Neural crest cell (in vitro differentiated cells): ENCODE measurements around the gene ZSCAN20. TPM values are rescaled to one million over a fixed set of nuclear protein-coding genes. Genes with fewer than 3 reads are reported as not detected.

Experiments used
- DNase-seq: peaks from one replicate; pipeline ENCODE4 v3.0.0; 2021; ENCODE audit warnings: low read depth, mixed read lengths, low spot score
- H3K27ac Mint-ChIP-seq: one replicate; pipeline ENCODE4 v1.8.0; 2021; ENCODE audit warnings: mild to moderate bottlenecking, mixed read lengths; ENCODE audit not compliant: unreplicated experiment
- H3K27me3 Mint-ChIP-seq: 2 replicates; pipeline ENCODE4 v1.8.0; 2021; ENCODE audit warnings: low read depth, mild to moderate bottlenecking, mixed read lengths
- H3K36me3 Mint-ChIP-seq: 2 replicates; pipeline ENCODE4 v1.8.0; 2021; ENCODE audit warnings: low read depth, mild to moderate bottlenecking, mixed read lengths
- H3K4me1 Mint-ChIP-seq: 2 replicates; pipeline ENCODE4 v1.8.0; 2021; ENCODE audit warnings: mixed read lengths
- H3K4me3 Mint-ChIP-seq: one replicate; pipeline ENCODE4 v1.8.0; 2021; ENCODE audit warnings: mild to moderate bottlenecking, mixed read lengths
- H3K9me3 Mint-ChIP-seq: 2 replicates; pipeline ENCODE4 v1.8.0; 2021; ENCODE audit warnings: mixed read lengths
- total RNA-seq: library from RNA; stranded (reverse); gene quantifications from 2 replicates; pipeline ENCODE4 v1.2.1, GENCODE V29; 2021
- TF ChIP-seq, protein P1 (sequence below): fragments of 200-600 bp; sonication (generic); conservative IDR thresholded peaks from 2 replicates; pipeline ENCODE4 v1.5.0; 2021; ENCODE audit warnings: antibody characterized with exemption, mild to moderate bottlenecking

Gene ZSCAN20
- total RNA-seq, 1 donor from 2014 or later: 7.0 TPM

DNA sequence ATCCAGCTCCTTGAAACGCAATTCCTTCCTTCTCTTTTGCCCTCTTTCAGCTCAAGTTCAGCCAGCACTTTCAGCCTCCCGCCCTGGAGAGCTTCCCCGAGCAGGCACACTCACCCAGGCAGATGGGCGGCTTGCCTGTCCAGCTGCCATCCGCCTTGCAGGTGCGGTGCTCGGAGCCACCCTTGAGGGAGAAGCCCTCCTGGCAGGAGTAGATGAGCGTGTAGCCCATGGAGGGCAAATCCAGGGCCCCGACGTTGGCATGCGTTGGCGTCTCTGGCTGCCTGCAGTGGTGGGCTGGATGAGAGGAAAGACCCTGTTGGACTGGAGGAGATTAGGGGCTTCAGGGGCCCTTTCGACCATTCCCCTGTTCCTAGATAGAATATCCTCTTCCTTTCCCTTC is 60.5 kb downstream of the ZSCAN20 start:
- H3K4me3 Mint-ChIP-seq: no peak overlapping the region
- no peaks in the 10 kb centered on the region for H3K36me3 Mint-ChIP-seq
- TF ChIP-seq, protein P1, sequence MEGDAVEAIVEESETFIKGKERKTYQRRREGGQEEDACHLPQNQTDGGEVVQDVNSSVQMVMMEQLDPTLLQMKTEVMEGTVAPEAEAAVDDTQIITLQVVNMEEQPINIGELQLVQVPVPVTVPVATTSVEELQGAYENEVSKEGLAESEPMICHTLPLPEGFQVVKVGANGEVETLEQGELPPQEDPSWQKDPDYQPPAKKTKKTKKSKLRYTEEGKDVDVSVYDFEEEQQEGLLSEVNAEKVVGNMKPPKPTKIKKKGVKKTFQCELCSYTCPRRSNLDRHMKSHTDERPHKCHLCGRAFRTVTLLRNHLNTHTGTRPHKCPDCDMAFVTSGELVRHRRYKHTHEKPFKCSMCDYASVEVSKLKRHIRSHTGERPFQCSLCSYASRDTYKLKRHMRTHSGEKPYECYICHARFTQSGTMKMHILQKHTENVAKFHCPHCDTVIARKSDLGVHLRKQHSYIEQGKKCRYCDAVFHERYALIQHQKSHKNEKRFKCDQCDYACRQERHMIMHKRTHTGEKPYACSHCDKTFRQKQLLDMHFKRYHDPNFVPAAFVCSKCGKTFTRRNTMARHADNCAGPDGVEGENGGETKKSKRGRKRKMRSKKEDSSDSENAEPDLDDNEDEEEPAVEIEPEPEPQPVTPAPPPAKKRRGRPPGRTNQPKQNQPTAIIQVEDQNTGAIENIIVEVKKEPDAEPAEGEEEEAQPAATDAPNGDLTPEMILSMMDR: no peak
- H3K9me3 Mint-ChIP-seq: peaks cover 4% of the 10 kb centered on the region
- DNase-seq: no peak
- no peak overlapping the region for H3K27ac Mint-ChIP-seq
- H3K4me1 Mint-ChIP-seq: no peaks in the 10 kb centered on the region
- peaks cover 31% of the 10 kb centered on the region for H3K27me3 Mint-ChIP-seq

DNA sequence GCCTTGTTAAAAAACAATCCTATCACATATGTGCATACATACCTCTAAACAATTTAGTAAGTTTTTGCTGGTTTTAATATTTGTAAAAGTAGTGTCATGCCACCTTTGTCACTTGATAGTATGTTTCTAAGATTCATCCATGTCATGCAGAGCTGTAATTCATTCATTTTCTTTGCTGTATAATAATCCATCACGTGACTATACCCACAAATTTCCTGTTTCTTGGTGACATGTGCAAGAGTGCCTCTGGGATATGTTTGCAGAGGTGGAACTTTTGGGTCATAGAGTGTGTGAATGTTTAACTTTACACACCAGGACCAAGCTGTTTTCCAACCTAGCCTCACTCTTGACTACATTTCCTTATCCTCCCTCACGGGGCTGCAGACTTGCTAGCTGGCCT is 62.9 kb downstream of the ZSCAN20 start:
- Mint-ChIP-seq H3K4me3 (no peak overlapping the region), H3K9me3 (peaks cover 3% of the 10 kb centered on the region), H3K4me1 (no peaks in the 10 kb centered on the region), H3K27ac (no peak overlapping the region), H3K36me3 (no peaks in the 10 kb centered on the region), H3K27me3 (peaks cover 17% of the 10 kb centered on the region)
- TF ChIP-seq, protein P1: no peak
- no peak for DNase-seq

DNA sequence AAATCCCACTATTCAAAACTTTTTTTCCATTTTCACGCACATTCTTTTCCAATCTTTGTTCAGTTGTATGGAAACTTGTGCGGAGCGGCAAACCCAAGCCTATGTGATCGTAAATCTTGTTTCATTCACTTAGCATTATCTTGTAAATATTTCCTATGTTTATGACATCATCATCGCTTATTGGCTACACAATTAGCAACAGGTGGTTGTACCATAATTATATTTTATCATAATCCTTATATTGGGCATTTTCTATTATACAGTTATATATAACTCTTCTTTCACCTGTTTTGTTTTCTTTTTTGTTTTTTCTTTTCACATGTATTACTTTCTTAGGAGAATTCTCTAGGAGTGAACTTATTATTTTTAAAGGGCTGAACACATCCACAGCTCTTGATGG is 65.4 kb downstream of the ZSCAN20 start:
- TF ChIP-seq, protein P1: no peak
- H3K9me3 Mint-ChIP-seq: no peaks in the 10 kb centered on the region
- H3K4me1 Mint-ChIP-seq: no peaks in the 10 kb centered on the region
- H3K36me3 Mint-ChIP-seq: no peaks in the 10 kb centered on the region
- DNase-seq: no peak
- H3K4me3 Mint-ChIP-seq: no peak overlapping the region
- H3K27me3 Mint-ChIP-seq: no peaks in the 10 kb centered on the region
- no peak overlapping the region for H3K27ac Mint-ChIP-seq

DNA sequence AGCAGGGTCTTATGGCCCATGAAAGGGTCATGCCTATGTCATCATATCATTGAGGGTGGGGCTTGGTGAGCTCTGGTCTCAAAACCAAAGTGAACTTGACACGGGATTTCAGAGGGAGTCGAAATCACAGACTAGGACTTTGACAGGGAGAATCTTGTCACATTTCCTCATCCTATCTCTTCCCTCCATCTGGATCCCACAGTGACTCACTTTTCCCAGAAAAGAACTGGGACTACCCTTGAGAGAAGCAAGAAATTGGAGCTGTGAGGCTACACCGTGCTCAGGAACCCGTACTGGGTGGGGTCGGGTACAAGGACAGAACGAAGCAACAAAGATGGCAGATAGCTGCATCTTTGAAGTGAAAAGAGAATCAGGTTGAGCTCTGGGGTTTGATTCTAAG is 69.5 kb downstream of the ZSCAN20 start:
- Mint-ChIP-seq H3K4me1 (no peaks in the 10 kb centered on the region), H3K27ac (no peak overlapping the region), H3K27me3 (no peaks in the 10 kb centered on the region), H3K9me3 (peaks cover 3% of the 10 kb centered on the region), H3K4me3 (no peak overlapping the region), H3K36me3 (no peaks in the 10 kb centered on the region)
- DNase-seq: no peak
- TF ChIP-seq, protein P1: no peak

Other genes with a start within 250 kb of the ZSCAN20 start
- gene ZNF362, start 216.2 kb upstream of the ZSCAN20 start, total RNA-seq: 56.3 and 59.3 TPM in 2 replicates
- gene A3GALT2, start 151.5 kb upstream of the ZSCAN20 start, total RNA-seq: not detected in 2 replicates
- 155 TPM in 2 replicates for gene PHC2, start 41.5 kb upstream of the ZSCAN20 start, total RNA-seq